Stomach (tissue), 9 donors: ENCODE measurements around the gene CDCA5. TPM values are rescaled to one million over a fixed set of nuclear protein-coding genes. Genes with fewer than 3 reads are reported as not detected.

Experiments
- DNase-seq, 2 donors: peaks; one replicate each; pipeline versions ENCODE4 v3.0.0 to v3.0.0-alpha.2; 2013 to 2019
- H3K27ac ChIP-seq, 5 donors: fragments of 200-600 bp in 4 of 5; sonication (generic) in 4 of 5; one replicate each; pipeline ENCODE4 v1.5.1; 2013 to 2019; ENCODE audit warnings: mild to moderate bottlenecking in 1 of 5, moderate library complexity in 1 of 5
- H3K27me3 ChIP-seq, 3 donors: fragments of 200-600 bp; sonication (generic); one replicate each; pipeline ENCODE4 v1.5.1; 2017 to 2019; ENCODE audit warnings: mixed run types in 1 of 3
- H3K36me3 ChIP-seq, 4 donors: fragments of 200-600 bp; sonication (generic); 1 replicate in 3 of 4; 2 replicates in 1 of 4; pipeline ENCODE4 v1.5.1; 2016 to 2019
- H3K4me1 ChIP-seq, 4 donors: fragments of 200-600 bp; sonication (generic); one replicate each; pipeline ENCODE4 v1.5.1; 2016 to 2019
- H3K4me3 ChIP-seq, 4 donors: fragments of 200-600 bp; sonication (generic) in 3 of 4; one replicate each; pipeline ENCODE4 v1.5.1; 2016 to 2019; ENCODE audit warnings: mild to moderate bottlenecking in 1 of 4
- H3K9me3 ChIP-seq, 4 donors: fragments of 200-600 bp; sonication (generic); one replicate each; pipeline ENCODE4 v1.5.1; 2016 to 2019
- EP300 ChIP-seq: sonication (generic); formaldehyde crosslinking; IDR thresholded peaks from one replicate; pipeline ENCODE4 v1.6.1; 2017; ENCODE audit warnings: antibody characterized with exemption
- POLR2A ChIP-seq, 4 donors: fragments of 450-650 bp; IDR thresholded peaks; one replicate each; pipeline ENCODE4 v1.6.1; 2016; ENCODE audit warnings: antibody characterized with exemption in 4 of 4, control low read depth in 2 of 4, mild to moderate bottlenecking in 1 of 4, moderate library complexity in 1 of 4
- POLR2AphosphoS5 ChIP-seq, 3 donors: sonication (generic); formaldehyde crosslinking; IDR thresholded peaks; one replicate each; pipeline ENCODE4 v1.6.1; 2016; ENCODE audit warnings: antibody characterized with exemption in 3 of 3
- WGBS, 5 donors: extraction: QIAGEN DNeasy Blood & Tissue Kit in 3 of 5; methylation state at CpG; one replicate each; pipeline versions ENCODE4 v1.1.5 to v1.1.7; 2013 to 2018; 5-methylcytosine and 5-hydroxymethylcytosine counted together
- intact Hi-C: fragments of 100-400 bp; cut with DNase I; formaldehyde crosslinking; loops from one replicate; pipeline ENCODE4 v1.15.1; 2023; ENCODE audit warnings: low total_unique reads
- polyA plus RNA-seq, 3 donors: library from polyadenylated mRNA; stranded (reverse); fragments of 200-250 nt; gene quantifications; one replicate each; pipeline ENCODE4 v1.2.3, GENCODE V29; 2013
- small RNA-seq, 4 donors: library from RNA; depleted of rRNA; stranded (forward); fragments of <200 nt; gene quantifications; one replicate each; pipeline ENCODE3, GENCODE V24; 2016
- total RNA-seq, 5 donors: library from RNA; depleted of rRNA; stranded (reverse); fragments of >200 nt; gene quantifications; one replicate each; pipeline versions ENCODE4 v1.1.0 to v1.2.3, GENCODE V29; 2014 to 2016
- TF ChIP-seq, protein P1 (sequence below), 7 experiments: fragments of 450-650 bp in 4 of 7; fragments of 200-600 bp in 3 of 7; sonication (generic) in 3 of 7; IDR thresholded peaks; one replicate each; pipeline ENCODE4 v1.5.1; 2016 to 2019; ENCODE audit warnings: antibody characterized with exemption in 7 of 7, control low read depth in 2 of 7, mild to moderate bottlenecking in 1 of 7
- donor health status: healthy with polysubstance abuse.
- donor health status: Bipolar disorder and iron deficiency.
- donor health status: healthy.

The CDCA5 gene
- total and polyA plus RNA-seq, 8 donors: 1.4 to 9.1 (median 3.1) TPM

GRCh38 chr11:65035579-65035978 is 48.3 kb downstream of the CDCA5 start:
- no peak overlapping the region for H3K27ac ChIP-seq
- TF ChIP-seq, protein P1, sequence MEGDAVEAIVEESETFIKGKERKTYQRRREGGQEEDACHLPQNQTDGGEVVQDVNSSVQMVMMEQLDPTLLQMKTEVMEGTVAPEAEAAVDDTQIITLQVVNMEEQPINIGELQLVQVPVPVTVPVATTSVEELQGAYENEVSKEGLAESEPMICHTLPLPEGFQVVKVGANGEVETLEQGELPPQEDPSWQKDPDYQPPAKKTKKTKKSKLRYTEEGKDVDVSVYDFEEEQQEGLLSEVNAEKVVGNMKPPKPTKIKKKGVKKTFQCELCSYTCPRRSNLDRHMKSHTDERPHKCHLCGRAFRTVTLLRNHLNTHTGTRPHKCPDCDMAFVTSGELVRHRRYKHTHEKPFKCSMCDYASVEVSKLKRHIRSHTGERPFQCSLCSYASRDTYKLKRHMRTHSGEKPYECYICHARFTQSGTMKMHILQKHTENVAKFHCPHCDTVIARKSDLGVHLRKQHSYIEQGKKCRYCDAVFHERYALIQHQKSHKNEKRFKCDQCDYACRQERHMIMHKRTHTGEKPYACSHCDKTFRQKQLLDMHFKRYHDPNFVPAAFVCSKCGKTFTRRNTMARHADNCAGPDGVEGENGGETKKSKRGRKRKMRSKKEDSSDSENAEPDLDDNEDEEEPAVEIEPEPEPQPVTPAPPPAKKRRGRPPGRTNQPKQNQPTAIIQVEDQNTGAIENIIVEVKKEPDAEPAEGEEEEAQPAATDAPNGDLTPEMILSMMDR (IDR thresholded peaks at IDR 0.05): no peak
- TF ChIP-seq EP300 (no peak), POLR2A (IDR thresholded peaks at IDR 0.05) (no peak), POLR2AphosphoS5 (IDR thresholded peaks at IDR 0.05) (no peak)
- no peaks in the 10 kb centered on the region for H3K27me3 ChIP-seq
- intact Hi-C loops: no loop called here
- no peak overlapping the region for H3K4me3 ChIP-seq
- H3K9me3 ChIP-seq: no peaks in the 10 kb centered on the region
- no peak for DNase-seq
- 65 to 86% (median 83%) methylated on average over 5 to 11 of the region's 11 CpGs for WGBS, 5 donors
- H3K36me3 ChIP-seq: peaks cover 46 to 87% (median 82%) of the 10 kb centered on the region in 4 donors
- H3K4me1 ChIP-seq: peaks cover 8 to 27% (median 16%) of the 10 kb centered on the region in 4 donors

- 93 to 100% (median 97%) methylated on average over 2 of the region's 2 CpGs for WGBS, 5 donors
- no peaks in the 10 kb centered on the region for H3K9me3 ChIP-seq
Observed at GRCh38 chr11:65034423-65034822, 49.4 kb downstream of the CDCA5 start.

DNA sequence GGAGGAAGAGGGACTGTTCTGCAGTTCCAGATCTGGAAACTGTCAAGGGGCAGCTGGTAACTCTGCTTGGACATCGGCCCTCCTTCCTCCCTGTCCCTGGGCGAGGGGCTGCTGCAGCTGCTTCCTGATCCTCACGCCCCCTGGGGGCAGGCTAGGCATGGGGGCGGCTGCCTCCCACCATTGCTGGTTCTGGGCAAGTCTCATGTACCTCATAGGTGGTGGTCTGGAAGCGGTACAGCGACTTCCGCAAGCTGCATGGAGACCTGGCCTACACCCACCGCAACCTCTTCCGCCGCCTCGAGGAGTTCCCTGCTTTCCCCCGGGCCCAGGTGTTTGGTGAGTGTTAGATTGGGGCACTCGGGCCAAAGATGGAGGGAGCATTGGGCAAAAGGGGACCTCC is 51.6 kb downstream of the CDCA5 start:
- no peak for DNase-seq
- no peaks in the 10 kb centered on the region for H3K27me3 ChIP-seq
- H3K4me3 ChIP-seq: no peak overlapping the region
- TF ChIP-seq POLR2AphosphoS5 (IDR thresholded peaks at IDR 0.05) (no peak), EP300 (no peak), POLR2A (IDR thresholded peaks at IDR 0.05) (no peak)
- TF ChIP-seq, protein P1 (IDR thresholded peaks at IDR 0.05): no peak
- peaks cover 30 to 65% (median 62%) of the 10 kb centered on the region in 4 donors for H3K36me3 ChIP-seq
- WGBS, 5 donors: 82 to 93% (median 84%) methylated on average over 12 to 13 of the region's 13 CpGs
- intact Hi-C loops: no loop called here
- peaks cover 11 to 36% (median 25%) of the 10 kb centered on the region in 4 donors for H3K4me1 ChIP-seq
- no peaks in the 10 kb centered on the region for H3K9me3 ChIP-seq
- H3K27ac ChIP-seq: no peak overlapping the region

More at GRCh38 chr11:65034423-65034822, 49.4 kb downstream of the CDCA5 start:
- Histone ChIP-seq H3K36me3 (peaks cover 46 to 87% (median 79%) of the 10 kb centered on the region in 4 donors), H3K4me3 (no peak overlapping the region), H3K4me1 (peaks cover 0 to 25% (median 9%) of the 10 kb centered on the region in 4 donors), H3K27me3 (no peaks in the 10 kb centered on the region), H3K27ac (no peak overlapping the region)
- TF ChIP-seq POLR2A (IDR thresholded peaks at IDR 0.05) (no peak), POLR2AphosphoS5 (IDR thresholded peaks at IDR 0.05) (no peak), EP300 (no peak)
- TF ChIP-seq, protein P1 (IDR thresholded peaks at IDR 0.05): no peak
- intact Hi-C loops: no loop called here
- no peak for DNase-seq

Small RNA genes lying within 50 kb of the gene (small RNA-seq; reads per million reads assigned to genes)
- gene SNX15: 0 reads per million in 4 donors

Other genes with a start within 250 kb of the CDCA5 start
- 10 to 100 TPM; 10.3 to 66.5 (median 53.3) TPM for gene CDC42BPG, start 239.4 kb downstream of the CDCA5 start, total RNA-seq
- 10 to 100 TPM in 2 of 3 donors, 1 to 10 TPM in 1; 8.9 to 20.0 (median 10.9) TPM for gene CDC42BPG, start 239.4 kb downstream of the CDCA5 start, polyA plus RNA-seq
- gene EHD1, start 205.4 kb downstream of the CDCA5 start, total RNA-seq: 100 to 1,000 TPM in 2 of 5 donors, 10 to 100 TPM in 3; 23.3 to 160 (median 56.2) TPM
- gene EHD1, start 205.4 kb downstream of the CDCA5 start, polyA plus RNA-seq: 10 to 100 TPM; 17.9 to 24.6 (median 19.4) TPM
- 10 to 100 TPM; 14.3 to 77.6 (median 46.1) TPM for gene ATG2A, start 166.8 kb downstream of the CDCA5 start, total RNA-seq
- gene ATG2A, start 166.8 kb downstream of the CDCA5 start, polyA plus RNA-seq: 10 to 100 TPM; 12.2 to 18.7 (median 16.3) TPM
- gene PPP2R5B, start 159.4 kb downstream of the CDCA5 start, total RNA-seq: 10 to 100 TPM in 4 of 5 donors, 1 to 10 TPM in 1; 6.6 to 75.6 (median 25.7) TPM
- 10 to 100 TPM in 2 of 3 donors, 1 to 10 TPM in 1; 9.8 to 13.8 (median 12.3) TPM for gene PPP2R5B, start 159.4 kb downstream of the CDCA5 start, polyA plus RNA-seq
- gene GPHA2, start 148.1 kb downstream of the CDCA5 start, total RNA-seq: not detected
- gene GPHA2, start 148.1 kb downstream of the CDCA5 start, polyA plus RNA-seq: under 1 TPM in 2 of 3 donors, not detected in 1; 0.30 to 0.50 TPM
- gene MAJIN, start 111.9 kb downstream of the CDCA5 start, total RNA-seq: not detected
- gene MAJIN, start 111.9 kb downstream of the CDCA5 start, polyA plus RNA-seq: under 1 TPM in 1 of 3 donors, not detected in 2; 0.20 TPM
- 10 to 100 TPM in 1 of 5 donors, 1 to 10 TPM in 2, under 1 TPM in 1, not detected in 1; 0.73 to 29.5 (median 3.0) TPM for gene BATF2, start 87.1 kb downstream of the CDCA5 start, total RNA-seq
- gene BATF2, start 87.1 kb downstream of the CDCA5 start, polyA plus RNA-seq: 10 to 100 TPM in 1 of 3 donors, 1 to 10 TPM in 2; 3.4 to 10.8 (median 4.5) TPM
- 100 to 1,000 TPM in 2 of 5 donors, 10 to 100 TPM in 2, 1 to 10 TPM in 1; 4.9 to 237 (median 57.2) TPM for gene ARL2, start 69.9 kb downstream of the CDCA5 start, total RNA-seq
- 100 to 1,000 TPM in 1 of 3 donors, 10 to 100 TPM in 2; 88.3 to 119 (median 98.0) TPM for gene ARL2, start 69.9 kb downstream of the CDCA5 start, polyA plus RNA-seq
- 10 to 100 TPM in 4 of 5 donors, 1 to 10 TPM in 1; 4.2 to 45.8 (median 13.3) TPM for gene SNX15, start 56.6 kb downstream of the CDCA5 start, total RNA-seq
- gene SNX15, start 56.6 kb downstream of the CDCA5 start, polyA plus RNA-seq: 10 to 100 TPM; 18.7 to 22.5 (median 20.0) TPM
- gene SAC3D1, start 42.8 kb downstream of the CDCA5 start, total RNA-seq: 10 to 100 TPM in 2 of 5 donors, 1 to 10 TPM in 3; 1.8 to 97.6 (median 6.7) TPM
- 10 to 100 TPM in 2 of 3 donors, 1 to 10 TPM in 1; 8.9 to 14.5 (median 14.4) TPM for gene SAC3D1, start 42.8 kb downstream of the CDCA5 start, polyA plus RNA-seq
- gene NAALADL1, start 25.5 kb downstream of the CDCA5 start, total RNA-seq: 10 to 100 TPM in 2 of 5 donors, 1 to 10 TPM in 2, not detected in 1; 1.3 to 65.2 (median 18.1) TPM
- gene NAALADL1, start 25.5 kb downstream of the CDCA5 start, polyA plus RNA-seq: 10 to 100 TPM in 2 of 3 donors, 1 to 10 TPM in 1; 6.7 to 10.8 (median 10.0) TPM
- 10 to 100 TPM; 17.6 to 62.0 (median 28.8) TPM for gene ZFPL1, start 182 bp upstream of the CDCA5 start, total RNA-seq
- gene ZFPL1, start 182 bp upstream of the CDCA5 start, polyA plus RNA-seq: 10 to 100 TPM; 36.7 to 38.6 (median 37.4) TPM
- gene VPS51, start 12.2 kb upstream of the CDCA5 start, total RNA-seq: 1,000 to 10,000 TPM in 1 of 5 donors, 100 to 1,000 TPM in 4; 174 to 2,272 (median 234) TPM
- gene VPS51, start 12.2 kb upstream of the CDCA5 start, polyA plus RNA-seq: 100 to 1,000 TPM; 124 to 135 (median 128) TPM
- 100 to 1,000 TPM in 1 of 5 donors, 10 to 100 TPM in 3, 1 to 10 TPM in 1; 7.6 to 118 (median 19.6) TPM for gene TM7SF2, start 27.8 kb upstream of the CDCA5 start, total RNA-seq
- gene TM7SF2, start 27.8 kb upstream of the CDCA5 start, polyA plus RNA-seq: 10 to 100 TPM; 38.6 to 65.2 (median 51.9) TPM
- 100 to 1,000 TPM in 1 of 5 donors, 10 to 100 TPM in 1, 1 to 10 TPM in 2, not detected in 1; 2.4 to 130 (median 39.9) TPM for gene ZNHIT2, start 33.7 kb upstream of the CDCA5 start, total RNA-seq
- gene ZNHIT2, start 33.7 kb upstream of the CDCA5 start, polyA plus RNA-seq: 10 to 100 TPM; 18.0 to 20.0 (median 18.9) TPM
- gene FAU, start 38.1 kb upstream of the CDCA5 start, total RNA-seq: 1,000 to 10,000 TPM in 1 of 5 donors, 100 to 1,000 TPM in 4; 456 to 1,872 (median 566) TPM
- gene FAU, start 38.1 kb upstream of the CDCA5 start, polyA plus RNA-seq: 1,000 to 10,000 TPM; 1,111 to 1,352 (median 1,208) TPM
- gene MRPL49, start 38.3 kb upstream of the CDCA5 start, total RNA-seq: 10 to 100 TPM; 22.8 to 75.9 (median 33.0) TPM
- 10 to 100 TPM; 36.0 to 69.8 (median 39.9) TPM for gene MRPL49, start 38.3 kb upstream of the CDCA5 start, polyA plus RNA-seq
- gene SYVN1, start 50.5 kb upstream of the CDCA5 start, total RNA-seq: 10 to 100 TPM; 20.0 to 75.3 (median 64.9) TPM
- 10 to 100 TPM in 2 of 3 donors, 1 to 10 TPM in 1; 7.2 to 18.5 (median 13.4) TPM for gene SYVN1, start 50.5 kb upstream of the CDCA5 start, polyA plus RNA-seq
- not detected for gene SPDYC, start 86.2 kb upstream of the CDCA5 start, total RNA-seq
- gene SPDYC, start 86.2 kb upstream of the CDCA5 start, polyA plus RNA-seq: not detected
- 100 to 1,000 TPM in 3 of 5 donors, 10 to 100 TPM in 2; 79.5 to 325 (median 155) TPM for gene CAPN1, start 97.9 kb upstream of the CDCA5 start, total RNA-seq
- 100 to 1,000 TPM in 2 of 3 donors, 10 to 100 TPM in 1; 96.1 to 234 (median 112) TPM for gene CAPN1, start 97.9 kb upstream of the CDCA5 start, polyA plus RNA-seq
- gene POLA2, start 177.9 kb upstream of the CDCA5 start, total RNA-seq: 10 to 100 TPM in 2 of 5 donors, 1 to 10 TPM in 3; 1.7 to 17.0 (median 5.5) TPM
- 10 to 100 TPM in 2 of 3 donors, 1 to 10 TPM in 1; 8.6 to 11.2 (median 10.3) TPM for gene POLA2, start 177.9 kb upstream of the CDCA5 start, polyA plus RNA-seq
- 10 to 100 TPM in 2 of 5 donors, 1 to 10 TPM in 1, under 1 TPM in 1, not detected in 1; 0.89 to 18.3 (median 8.3) TPM for gene CDC42EP2, start 230.8 kb upstream of the CDCA5 start, total RNA-seq
- gene CDC42EP2, start 230.8 kb upstream of the CDCA5 start, polyA plus RNA-seq: 10 to 100 TPM; 13.8 to 22.0 (median 18.4) TPM
- gene DPF2, start 249.8 kb upstream of the CDCA5 start, total RNA-seq: 10 to 100 TPM; 14.7 to 92.8 (median 35.1) TPM
- 10 to 100 TPM; 14.9 to 22.6 (median 19.6) TPM for gene DPF2, start 249.8 kb upstream of the CDCA5 start, polyA plus RNA-seq